ENCODE data around the gene ADARB2.
"Not testable (repeated sequence)": the region's sequence is repeated elsewhere in the genome, so short reads cannot be mapped to it uniquely, and the experiment has no call there.

DNA sequence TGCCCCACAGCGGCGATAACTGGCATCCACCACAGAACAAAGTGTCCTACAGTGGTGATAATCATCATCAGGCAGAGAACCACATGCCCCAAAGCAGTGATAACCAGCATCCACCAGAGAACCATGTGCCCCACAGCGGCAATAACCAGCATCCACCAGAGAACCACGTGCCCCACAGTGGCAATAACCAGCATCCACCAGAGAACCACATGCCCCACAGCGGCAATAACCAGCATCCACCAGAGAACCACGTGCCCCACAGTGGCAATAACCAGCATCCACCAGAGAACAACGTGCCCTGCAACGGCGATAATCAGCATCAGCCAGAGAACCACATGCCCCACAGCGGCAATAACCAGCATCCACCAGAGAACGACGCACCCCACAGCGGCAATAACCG, 396.3 kb downstream of the ADARB2 start:
- TF ChIP-seq, protein P1, sequence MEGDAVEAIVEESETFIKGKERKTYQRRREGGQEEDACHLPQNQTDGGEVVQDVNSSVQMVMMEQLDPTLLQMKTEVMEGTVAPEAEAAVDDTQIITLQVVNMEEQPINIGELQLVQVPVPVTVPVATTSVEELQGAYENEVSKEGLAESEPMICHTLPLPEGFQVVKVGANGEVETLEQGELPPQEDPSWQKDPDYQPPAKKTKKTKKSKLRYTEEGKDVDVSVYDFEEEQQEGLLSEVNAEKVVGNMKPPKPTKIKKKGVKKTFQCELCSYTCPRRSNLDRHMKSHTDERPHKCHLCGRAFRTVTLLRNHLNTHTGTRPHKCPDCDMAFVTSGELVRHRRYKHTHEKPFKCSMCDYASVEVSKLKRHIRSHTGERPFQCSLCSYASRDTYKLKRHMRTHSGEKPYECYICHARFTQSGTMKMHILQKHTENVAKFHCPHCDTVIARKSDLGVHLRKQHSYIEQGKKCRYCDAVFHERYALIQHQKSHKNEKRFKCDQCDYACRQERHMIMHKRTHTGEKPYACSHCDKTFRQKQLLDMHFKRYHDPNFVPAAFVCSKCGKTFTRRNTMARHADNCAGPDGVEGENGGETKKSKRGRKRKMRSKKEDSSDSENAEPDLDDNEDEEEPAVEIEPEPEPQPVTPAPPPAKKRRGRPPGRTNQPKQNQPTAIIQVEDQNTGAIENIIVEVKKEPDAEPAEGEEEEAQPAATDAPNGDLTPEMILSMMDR (IDR thresholded peaks at IDR 0.05) = not testable (repeated sequence)
- not testable (repeated sequence) for TF ChIP-seq POLR2A (IDR thresholded peaks at IDR 0.05)
